ENCODE results near the gene PSD2.

PSD2 gene

GRCh38 chr5:139795074-139796001 is at the start of gene PSD2:
TSS of gene PSD2 (plus strand) at chr5:139795808. CDS start at chr5:139809441, 13,633 bp downstream.
- no peak for DNase-seq

- peak; percentile 69 to 81 (median 70) for DNase-seq
Observed at GRCh38 chr5:139746691-139747582, 48.7 kb upstream of the PSD2 start.

GRCh38 chr5:139747583-139748504 is 47.8 kb upstream of the PSD2 start:
- DNase-seq = peak; percentile 83 to 89 (median 85)

- DNase-seq = no peak
Observed at GRCh38 chr5:139748505-139748826, 47.1 kb upstream of the PSD2 start.

GRCh38 chr5:139749242-139749641 is 46.4 kb upstream of the PSD2 start:
- DNase-seq = peak in 2 of 3 donors; percentile 24 to 28

- peak in 1 of 3 donors; percentile 22 for DNase-seq
Observed at GRCh38 chr5:139751236-139751635, 44.4 kb upstream of the PSD2 start.

- DNase-seq = no peak
Observed at GRCh38 chr5:139752506-139753473, 42.8 kb upstream of the PSD2 start.

GRCh38 chr5:139755892-139756671 is 39.5 kb upstream of the PSD2 start:
- DNase-seq = peak in 1 of 3 donors; percentile 27

GRCh38 chr5:139756971-139757370 is 38.6 kb upstream of the PSD2 start:
- no peak for DNase-seq

- no peak for DNase-seq
Observed at GRCh38 chr5:139757727-139758509, 37.7 kb upstream of the PSD2 start.

GRCh38 chr5:139758510-139759075 is 37.0 kb upstream of the PSD2 start:
- DNase-seq = no peak

GRCh38 chr5:139759219-139759721 is 36.3 kb upstream of the PSD2 start:
- DNase-seq = peak; percentile 27 to 63 (median 62)

GRCh38 chr5:139760066-139761056 is 35.2 kb upstream of the PSD2 start:
- DNase-seq = no peak

GRCh38 chr5:139761057-139761450 is 34.6 kb upstream of the PSD2 start:
- DNase-seq = no peak

- DNase-seq = no peak
Observed at GRCh38 chr5:139761501-139761900, 34.1 kb upstream of the PSD2 start.

- no peak for DNase-seq
Observed at GRCh38 chr5:139762615-139763170, 32.9 kb upstream of the PSD2 start.

GRCh38 chr5:139763280-139763929 is 32.2 kb upstream of the PSD2 start:
- no peak for DNase-seq

Measured in suppressor macrophage treated with lipopolysaccharide for 1 hour (primary cell).